Renal pelvis (tissue), 4 donors: Measurements from ENCODE around the gene CD101. TPM values are rescaled to one million over a fixed set of nuclear protein-coding genes. Genes with fewer than 3 reads are reported as not detected.

Experiments used
- DNase-seq: peaks from one replicate; pipeline ENCODE4 v3.0.0-alpha.2; 2013
- polyA plus RNA-seq, 3 donors: library from polyadenylated mRNA; unstranded; fragments of 120-200 nt; gene quantifications; one replicate each; pipeline ENCODE4 v1.2.1, GENCODE V29; 2013; ENCODE audit not compliant: insufficient read length in 3 of 3

The CD101 gene
- polyA plus RNA-seq, 3 donors, result 1.8 to 4.0 (median 2.0) TPM

GRCh38 chr1:117054068-117054467 is 52.5 kb downstream of the CD101 start:
- no peak for DNase-seq

- no peak for DNase-seq
Measured at GRCh38 chr1:117058810-117059209, 57.2 kb downstream of the CD101 start.

- peak; percentile 49 for DNase-seq
Measured at GRCh38 chr1:117059334-117059677, 57.7 kb downstream of the CD101 start.

- peak; percentile 99 for DNase-seq
Measured at GRCh38 chr1:117059678-117060440, 58.3 kb downstream of the CD101 start, which contains the start of gene TTF2. TSS of gene TTF2 (plus strand) at chr1:117060326. CDS start at chr1:117060347, 21 bp downstream.

- DNase-seq, result peak; percentile 39
Measured at GRCh38 chr1:117060441-117061317, 59.1 kb downstream of the CD101 start.

GRCh38 chr1:117061986-117062415 is 60.4 kb downstream of the CD101 start:
- no peak for DNase-seq

- no peak for DNase-seq
Measured at GRCh38 chr1:117066367-117066766, 64.8 kb downstream of the CD101 start.

- peak; percentile 42 for DNase-seq
Measured at GRCh38 chr1:117067533-117068370, 66.2 kb downstream of the CD101 start.

- DNase-seq, result no peak
Measured at GRCh38 chr1:117068580-117068979, 67.0 kb downstream of the CD101 start.

- no peak for DNase-seq
Measured at GRCh38 chr1:117069220-117069844, 67.8 kb downstream of the CD101 start.

GRCh38 chr1:117070124-117070523 is 68.6 kb downstream of the CD101 start:
- no peak for DNase-seq

GRCh38 chr1:117076648-117077047 is 75.1 kb downstream of the CD101 start:
- no peak for DNase-seq

GRCh38 chr1:117077267-117077666 is 75.7 kb downstream of the CD101 start:
- DNase-seq, result no peak

GRCh38 chr1:117079737-117080136 is 78.2 kb downstream of the CD101 start:
- DNase-seq, result no peak

- no peak for DNase-seq
Measured at GRCh38 chr1:117084231-117084630, 82.7 kb downstream of the CD101 start.

Other genes starting within 250 kb of the CD101 start
- gene CD2, start 247.3 kb upstream of the CD101 start, polyA plus RNA-seq, result under 1 TPM in 2 of 3 donors, not detected in 1; 0.14 to 0.36 TPM
- 10 to 100 TPM; 45.3 to 53.3 (median 48.9) TPM for gene PTGFRN, start 91.8 kb upstream of the CD101 start, polyA plus RNA-seq
- 10 to 100 TPM; 18.8 to 27.2 (median 24.8) TPM for gene TTF2, start 58.6 kb downstream of the CD101 start, polyA plus RNA-seq
- 10 to 100 TPM; 19.6 to 29.3 (median 28.8) TPM for gene TRIM45, start 120.0 kb downstream of the CD101 start, polyA plus RNA-seq
- 10 to 100 TPM; 16.7 to 32.1 (median 25.0) TPM for gene VTCN1, start 209.2 kb downstream of the CD101 start, polyA plus RNA-seq